ENCODE data around the gene ZNF680. TPM values are rescaled to one million over a fixed set of nuclear protein-coding genes. Genes with fewer than 3 reads are reported as not detected.
"Not testable (repeated sequence)": the region's sequence is repeated elsewhere in the genome, so short reads cannot be mapped to it uniquely, and the experiment has no call there.

ZNF680 gene
- total RNA-seq, 1 donor = 13.8 TPM

GRCh38 chr7:64558323-64558705 lies 4.6 kb downstream of the ZNF680 start:
- H3K4me3 ChIP-seq (ENCODE audit: low read depth, low read length) = no peak overlapping the region
- DNase-seq (ENCODE audit: low read depth) = no peak
- TF ChIP-seq CTCF (IDR thresholded peaks at IDR 0.05; ENCODE audit: insufficient read depth, low read depth, low read length) = no peak

GRCh38 chr7:64557601-64558322 lies 5.1 kb downstream of the ZNF680 start:
- no peak overlapping the region for H3K4me3 ChIP-seq (ENCODE audit: low read depth, low read length)
- no peak for DNase-seq (ENCODE audit: low read depth)
- no peak for TF ChIP-seq CTCF (IDR thresholded peaks at IDR 0.05; ENCODE audit: insufficient read depth, low read depth, low read length)

GRCh38 chr7:64555046-64555445 lies 7.8 kb downstream of the ZNF680 start:
- no peak for TF ChIP-seq CTCF (IDR thresholded peaks at IDR 0.05; ENCODE audit: insufficient read depth, low read depth, low read length)
- H3K4me3 ChIP-seq (ENCODE audit: low read depth, low read length) = no peak overlapping the region
- DNase-seq (ENCODE audit: low read depth) = no peak

- DNase-seq (ENCODE audit: low read depth); H3K4me3 ChIP-seq (ENCODE audit: low read depth, low read length): not testable (repeated sequence)
Measured at GRCh38 chr7:64554188-64554587, 8.7 kb downstream of the ZNF680 start.

GRCh38 chr7:64551375-64552142 lies 11.3 kb downstream of the ZNF680 start:
- H3K4me3 ChIP-seq (ENCODE audit: low read depth, low read length) = no peak overlapping the region
- no peak for DNase-seq (ENCODE audit: low read depth)
- no peak for TF ChIP-seq CTCF (IDR thresholded peaks at IDR 0.05; ENCODE audit: insufficient read depth, low read depth, low read length)

- H3K4me3 ChIP-seq (ENCODE audit: low read depth, low read length) = no peak overlapping the region
- no peak for TF ChIP-seq CTCF (IDR thresholded peaks at IDR 0.05; ENCODE audit: insufficient read depth, low read depth, low read length)
- no peak for DNase-seq (ENCODE audit: low read depth)
Measured at GRCh38 chr7:64544010-64544409, 18.9 kb downstream of the ZNF680 start.

- TF ChIP-seq CTCF (IDR thresholded peaks at IDR 0.05; ENCODE audit: insufficient read depth, low read depth, low read length) = no peak
- DNase-seq (ENCODE audit: low read depth) = peak; percentile 89
- no peak overlapping the region for H3K4me3 ChIP-seq (ENCODE audit: low read depth, low read length)
Measured at GRCh38 chr7:64541438-64542359, 21.2 kb downstream of the ZNF680 start.
